Adrenal gland (tissue), 5 donors: ENCODE data around the gene TMEM243.

Experiments used
- POLR2A ChIP-seq, 2 donors: fragments of 450-650 bp; IDR thresholded peaks; one replicate each; pipeline ENCODE4 v1.6.1; 2017; ENCODE audit warnings: antibody characterized with exemption in 2 of 2, mild to moderate bottlenecking in 2 of 2, moderate library complexity in 1 of 2
- TF ChIP-seq, protein P1 (sequence below), 6 experiments: fragments of 450-650 bp in 4 of 6; fragments of 200-600 bp in 2 of 6; sonication (generic) in 1 of 6; IDR thresholded peaks; 1 replicate in 5 of 6; 2 replicates in 1 of 6; pipeline versions ENCODE4 v1.5.1 to v1.8.0; 2016 to 2021; ENCODE audit warnings: antibody characterized with exemption in 6 of 6, mild to moderate bottlenecking in 2 of 6, moderate library complexity in 1 of 6
- donor health status: DM: no; HTN: no; CAD: no.

DNA sequence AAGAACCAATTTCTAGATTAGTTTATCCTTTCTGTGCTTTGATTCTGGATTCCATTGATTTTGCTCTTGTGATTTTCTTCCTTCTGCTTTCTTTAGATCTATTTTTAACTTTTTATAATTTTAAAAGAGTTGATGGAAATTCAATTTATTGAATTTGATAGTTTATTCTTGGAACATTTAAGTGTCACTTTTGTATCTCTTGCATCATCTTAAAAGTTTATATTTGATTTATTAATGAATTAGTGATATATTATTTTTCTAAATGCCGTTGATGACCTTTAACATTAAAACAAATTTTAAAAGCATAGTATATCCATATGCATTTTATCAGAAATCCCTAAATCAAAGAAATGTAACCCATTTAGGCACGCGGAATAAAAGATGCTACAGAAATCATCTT lies 40.4 kb downstream of the TMEM243 start:
- TF ChIP-seq, protein P1, sequence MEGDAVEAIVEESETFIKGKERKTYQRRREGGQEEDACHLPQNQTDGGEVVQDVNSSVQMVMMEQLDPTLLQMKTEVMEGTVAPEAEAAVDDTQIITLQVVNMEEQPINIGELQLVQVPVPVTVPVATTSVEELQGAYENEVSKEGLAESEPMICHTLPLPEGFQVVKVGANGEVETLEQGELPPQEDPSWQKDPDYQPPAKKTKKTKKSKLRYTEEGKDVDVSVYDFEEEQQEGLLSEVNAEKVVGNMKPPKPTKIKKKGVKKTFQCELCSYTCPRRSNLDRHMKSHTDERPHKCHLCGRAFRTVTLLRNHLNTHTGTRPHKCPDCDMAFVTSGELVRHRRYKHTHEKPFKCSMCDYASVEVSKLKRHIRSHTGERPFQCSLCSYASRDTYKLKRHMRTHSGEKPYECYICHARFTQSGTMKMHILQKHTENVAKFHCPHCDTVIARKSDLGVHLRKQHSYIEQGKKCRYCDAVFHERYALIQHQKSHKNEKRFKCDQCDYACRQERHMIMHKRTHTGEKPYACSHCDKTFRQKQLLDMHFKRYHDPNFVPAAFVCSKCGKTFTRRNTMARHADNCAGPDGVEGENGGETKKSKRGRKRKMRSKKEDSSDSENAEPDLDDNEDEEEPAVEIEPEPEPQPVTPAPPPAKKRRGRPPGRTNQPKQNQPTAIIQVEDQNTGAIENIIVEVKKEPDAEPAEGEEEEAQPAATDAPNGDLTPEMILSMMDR (IDR thresholded peaks at IDR 0.05): no peak
- no peak for TF ChIP-seq POLR2A (IDR thresholded peaks at IDR 0.05)
